NCI-H1436 treated with DMSO at 0.1 percent for 48 hours (cell line): ENCODE data around the gene GNB5.
A peak's percentile ranks its signal among the peaks of the same experiment; 100 is the strongest.

Experiments
- DNase-seq: peaks from one replicate; lab custom pipeline; 2025; lab: John Stamatoyannopoulos, UW

Gene GNB5

GRCh38 chr15:52165494-52166131 is 25.6 kb downstream of the GNB5 start:
- peak; percentile 32 for DNase-seq

- DNase-seq = no peak
Measured at GRCh38 chr15:52164631-52165265, 26.4 kb downstream of the GNB5 start.

GRCh38 chr15:52163321-52164190 is 27.6 kb downstream of the GNB5 start:
- no peak for DNase-seq

- DNase-seq = no peak
Measured at GRCh38 chr15:52162876-52163275, 28.3 kb downstream of the GNB5 start.

- no peak for DNase-seq
Measured at GRCh38 chr15:52162260-52162659, 28.9 kb downstream of the GNB5 start.

GRCh38 chr15:52161406-52161966 is 29.7 kb downstream of the GNB5 start:
- DNase-seq = no peak

- DNase-seq = no peak
Measured at GRCh38 chr15:52159645-52160044, 31.5 kb downstream of the GNB5 start.

- no peak for DNase-seq
Measured at GRCh38 chr15:52158084-52158765, 33.0 kb downstream of the GNB5 start.

GRCh38 chr15:52155878-52156277 is 35.3 kb downstream of the GNB5 start:
- no peak for DNase-seq

GRCh38 chr15:52154896-52155865 is 36.0 kb downstream of the GNB5 start:
- DNase-seq = no peak

GRCh38 chr15:52153900-52154895 is 37.0 kb downstream of the GNB5 start:
- no peak for DNase-seq

- no peak for DNase-seq
Measured at GRCh38 chr15:52151353-52151752, 39.8 kb downstream of the GNB5 start.

GRCh38 chr15:52150871-52151270 is 40.3 kb downstream of the GNB5 start:
- no peak for DNase-seq

GRCh38 chr15:52150043-52150825 is 41.0 kb downstream of the GNB5 start:
- no peak for DNase-seq

- DNase-seq = no peak
Measured at GRCh38 chr15:52148403-52148802, 42.8 kb downstream of the GNB5 start.

GRCh38 chr15:52146776-52147175 is 44.4 kb downstream of the GNB5 start:
- no peak for DNase-seq

- no peak for DNase-seq
Measured at GRCh38 chr15:52146261-52146660, 44.9 kb downstream of the GNB5 start.

- no peak for DNase-seq
Measured at GRCh38 chr15:52144656-52145178, 46.5 kb downstream of the GNB5 start.

- no peak for DNase-seq
Measured at GRCh38 chr15:52143873-52144272, 47.3 kb downstream of the GNB5 start.
